Activated gamma-delta T cell treated with Interleukin-2 at 50 U/mL for 16 hours (primary cell): ENCODE data around the gene THBS4.

Experiments used
- DNase-seq: peaks from one replicate; pipeline ENCODE4 v3.0.0-alpha.2; 2020

The THBS4 gene

GRCh38 chr5:80034962-80035821 lies at the start of gene THBS4:
Gene THBS4 (plus strand): TSS chr5:80035348. CDS start chr5:80035538, 190 bp downstream.
- DNase-seq, result no peak

GRCh38 chr5:79986260-79986659 lies 48.9 kb upstream of the THBS4 start:
- DNase-seq, result no peak

GRCh38 chr5:79990205-79990597 lies 44.9 kb upstream of the THBS4 start:
- no peak for DNase-seq

- peak; percentile 84 for DNase-seq
Measured at GRCh38 chr5:79990598-79991507, 44.3 kb upstream of the THBS4 start, which contains the start of gene MTX3. Gene MTX3 (minus strand): TSS chr5:79991262. CDS start chr5:79991238, 24 bp downstream.

GRCh38 chr5:79992891-79993657 lies 42.1 kb upstream of the THBS4 start:
- DNase-seq, result no peak

GRCh38 chr5:79999722-80000121 lies 35.4 kb upstream of the THBS4 start:
- no peak for DNase-seq

- DNase-seq, result no peak
Measured at GRCh38 chr5:80002677-80003076, 32.5 kb upstream of the THBS4 start.

- DNase-seq, result no peak
Measured at GRCh38 chr5:80008995-80009765, 26.0 kb upstream of the THBS4 start.

- DNase-seq, result no peak
Measured at GRCh38 chr5:80010754-80011392, 24.3 kb upstream of the THBS4 start.

GRCh38 chr5:80025069-80025468 lies 10.1 kb upstream of the THBS4 start:
- no peak for DNase-seq

GRCh38 chr5:80026841-80027240 lies 8.3 kb upstream of the THBS4 start:
- DNase-seq, result no peak

- no peak for DNase-seq
Measured at GRCh38 chr5:80031109-80031508, 4.0 kb upstream of the THBS4 start.

GRCh38 chr5:80033513-80033912 lies 1.6 kb upstream of the THBS4 start:
- no peak for DNase-seq

- DNase-seq, result no peak
Measured at GRCh38 chr5:80034559-80034958, 589 bp upstream of the THBS4 start.

GRCh38 chr5:80035839-80036238 lies 691 bp downstream of the THBS4 start:
- no peak for DNase-seq

GRCh38 chr5:80036615-80037014 lies 1.5 kb downstream of the THBS4 start:
- no peak for DNase-seq

GRCh38 chr5:80037366-80037765 lies 2.2 kb downstream of the THBS4 start:
- no peak for DNase-seq

GRCh38 chr5:80039650-80040049 lies 4.5 kb downstream of the THBS4 start:
- DNase-seq, result no peak

- no peak for DNase-seq
Measured at GRCh38 chr5:80041527-80041926, 6.4 kb downstream of the THBS4 start.

- no peak for DNase-seq
Measured at GRCh38 chr5:80042330-80042729, 7.2 kb downstream of the THBS4 start.

GRCh38 chr5:80043187-80043586 lies 8.0 kb downstream of the THBS4 start:
- DNase-seq, result no peak
